PC-9 (cell line): ENCODE data around the gene NID1. TPM values are rescaled to one million over a fixed set of nuclear protein-coding genes. Genes with fewer than 3 reads are reported as not detected.
A peak's percentile ranks its signal among the peaks of the same experiment; 100 is the strongest.
"Not testable (repeated sequence)": the region's sequence is repeated elsewhere in the genome, so short reads cannot be mapped to it uniquely, and the experiment has no call there.

ENCODE experiments used
- BruUV-seq: library from RNA; stranded (reverse); fragments of 400-500 nt; replicated peaks from 2 replicates; lab custom pipeline; 2021; lab: Mats Ljungman, UMichigan
- CTCF ChIA-PET: fragments of 300-600 bp; sonication (Branson Sonifier 250); formaldehyde crosslinking; loops from one replicate; lab custom pipeline; 2022; ENCODE audit warnings: antibody characterized with exemption; lab: Charles Lee
- POLR2A ChIA-PET: fragments of 300-600 bp; sonication (Branson Sonifier 250); formaldehyde crosslinking; loops from one replicate; lab custom pipeline; 2022; ENCODE audit warnings: antibody characterized with exemption; ENCODE audit not compliant: unreplicated experiment; lab: Charles Lee
- DNase-seq, 2 experiments: peaks; one replicate each; pipeline versions ENCODE4 v3.0.0 to v3.0.0-alpha.2; 2015 to 2022; ENCODE audit warnings: mixed read lengths in 1 of 2
- H2AFZ ChIP-seq: fragments of 200-600 bp; sonication (generic); 2 replicates; pipeline ENCODE4 v1.8.1; 2017; ENCODE audit warnings: antibody characterized with exemption
- H3F3A ChIP-seq: fragments of 200-600 bp; sonication (generic); 2 replicates; pipeline ENCODE4 v1.8.1; 2017; ENCODE audit warnings: antibody characterized with exemption, mild to moderate bottlenecking, low read depth; ENCODE audit not compliant: insufficient read depth
- H3K27ac ChIP-seq: fragments of 200-600 bp; sonication (generic); 2 replicates; pipeline ENCODE4 v1.6.1; 2016; ENCODE audit warnings: mixed run types
- H3K27me3 ChIP-seq: fragments of 200-600 bp; sonication (generic); 2 replicates; pipeline ENCODE4 v1.6.1; 2016; ENCODE audit warnings: low read depth, mixed run types; ENCODE audit not compliant: insufficient read depth
- H3K36me3 ChIP-seq: fragments of 200-600 bp; sonication (generic); 2 replicates; pipeline ENCODE4 v1.6.1; 2016; ENCODE audit warnings: low read depth, mixed run types
- H3K4me1 ChIP-seq: fragments of 200-600 bp; sonication (generic); replicated peaks from 2 replicates; pipeline ENCODE4 v1.6.1; 2016; ENCODE audit warnings: mixed run types; ENCODE audit not compliant: insufficient read depth
- H3K4me2 ChIP-seq: fragments of 200-600 bp; sonication (generic); 2 replicates; pipeline ENCODE4 v1.6.1; 2017; ENCODE audit warnings: mixed run types
- H3K4me3 ChIP-seq: fragments of 200-600 bp; sonication (generic); 2 replicates; pipeline ENCODE4 v1.6.1; 2016; ENCODE audit warnings: mixed run types
- H3K79me2 ChIP-seq: fragments of 200-600 bp; sonication (generic); 2 replicates; pipeline ENCODE4 v1.6.1; 2017; ENCODE audit warnings: low read depth, mixed run types
- H3K9me2 ChIP-seq: fragments of 200-600 bp; sonication (generic); 2 replicates; pipeline ENCODE4 v1.8.1; 2017; ENCODE audit warnings: mild to moderate bottlenecking; ENCODE audit not compliant: insufficient read depth
- H3K9me3 ChIP-seq: fragments of 200-600 bp; sonication (generic); 2 replicates; pipeline ENCODE4 v1.8.1; 2016; ENCODE audit warnings: low read depth; ENCODE audit not compliant: insufficient read depth
- H4K20me1 ChIP-seq: fragments of 200-600 bp; sonication (generic); 2 replicates; pipeline ENCODE4 v1.8.1; 2017; ENCODE audit not compliant: insufficient read depth
- EZH2 ChIP-seq: fragments of 200-600 bp; sonication (generic); IDR thresholded peaks from 2 replicates; pipeline ENCODE4 v1.8.0; 2017; ENCODE audit warnings: antibody characterized with exemption, low read depth
- intact Hi-C: fragments of 100-400 bp; cut with micrococcal nuclease; formaldehyde crosslinking; loops from one replicate; pipeline ENCODE4 v1.10.0; 2022; ENCODE audit not compliant: unreplicated experiment
- total RNA-seq: library from RNA; stranded (reverse); gene quantifications from 2 replicates; pipeline ENCODE4 v1.2.3, GENCODE V29; 2021
- TF ChIP-seq, protein P1 (sequence below): fragments of 200-600 bp; sonication (generic); conservative IDR thresholded peaks from 2 replicates; pipeline ENCODE4 v1.6.1; 2017; ENCODE audit warnings: mixed run types, antibody characterized with exemption, mild to moderate bottlenecking, moderate library complexity

NID1 gene
- total RNA-seq, 1 experiment from 2014 or later = not detected

DNA sequence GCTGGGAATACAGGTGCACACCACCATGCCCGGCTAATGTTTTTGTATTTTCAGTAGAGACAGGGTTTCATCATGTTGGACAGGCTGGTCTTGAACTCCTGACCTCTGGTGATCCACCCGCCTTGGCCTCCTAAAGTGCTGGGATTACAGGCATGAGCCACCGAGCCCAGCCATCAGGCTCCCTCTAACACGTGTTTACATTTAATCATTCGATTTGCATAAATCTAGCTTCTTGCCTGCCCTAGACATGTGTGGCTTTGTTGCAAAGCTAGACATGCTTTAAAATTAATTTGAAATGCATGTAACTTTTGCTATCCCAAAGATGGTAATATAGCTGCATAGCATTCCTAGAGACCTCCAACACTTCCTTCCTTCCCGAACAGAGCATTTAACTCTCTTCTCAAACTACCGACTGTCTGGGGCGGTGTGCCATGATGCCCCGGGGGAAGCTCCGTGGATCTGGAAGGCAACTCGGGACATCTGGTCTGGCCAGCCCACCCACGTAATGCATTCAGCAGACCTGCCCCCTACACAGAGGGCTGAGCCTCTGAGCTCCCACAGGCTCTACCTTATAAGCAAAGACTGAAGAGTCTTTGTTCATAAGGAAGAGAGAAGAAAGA lies 34.6 kb upstream of the NID1 start:
- CTCF ChIA-PET = no interaction called here
- TF ChIP-seq, protein P1, sequence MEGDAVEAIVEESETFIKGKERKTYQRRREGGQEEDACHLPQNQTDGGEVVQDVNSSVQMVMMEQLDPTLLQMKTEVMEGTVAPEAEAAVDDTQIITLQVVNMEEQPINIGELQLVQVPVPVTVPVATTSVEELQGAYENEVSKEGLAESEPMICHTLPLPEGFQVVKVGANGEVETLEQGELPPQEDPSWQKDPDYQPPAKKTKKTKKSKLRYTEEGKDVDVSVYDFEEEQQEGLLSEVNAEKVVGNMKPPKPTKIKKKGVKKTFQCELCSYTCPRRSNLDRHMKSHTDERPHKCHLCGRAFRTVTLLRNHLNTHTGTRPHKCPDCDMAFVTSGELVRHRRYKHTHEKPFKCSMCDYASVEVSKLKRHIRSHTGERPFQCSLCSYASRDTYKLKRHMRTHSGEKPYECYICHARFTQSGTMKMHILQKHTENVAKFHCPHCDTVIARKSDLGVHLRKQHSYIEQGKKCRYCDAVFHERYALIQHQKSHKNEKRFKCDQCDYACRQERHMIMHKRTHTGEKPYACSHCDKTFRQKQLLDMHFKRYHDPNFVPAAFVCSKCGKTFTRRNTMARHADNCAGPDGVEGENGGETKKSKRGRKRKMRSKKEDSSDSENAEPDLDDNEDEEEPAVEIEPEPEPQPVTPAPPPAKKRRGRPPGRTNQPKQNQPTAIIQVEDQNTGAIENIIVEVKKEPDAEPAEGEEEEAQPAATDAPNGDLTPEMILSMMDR = no peak
- TF ChIP-seq EZH2 = no peak
- H3K4me3 ChIP-seq = no peak overlapping the region
- H3K79me2 ChIP-seq = no peaks in the 10 kb centered on the region
- no peak overlapping the region for H3K4me2 ChIP-seq
- H3K9me2 ChIP-seq = no peaks in the 10 kb centered on the region
- POLR2A ChIA-PET = no interaction called here
- no peak overlapping the region for H3K27ac ChIP-seq
- no peaks in the 10 kb centered on the region for H3K27me3 ChIP-seq
- H3K9me3 ChIP-seq = peaks cover 20% of the 10 kb centered on the region
- intact Hi-C loops = no loop called here
- no TSS peak for BruUV-seq
- no peaks in the 10 kb centered on the region for H3K4me1 ChIP-seq
- H4K20me1 ChIP-seq = no peaks in the 10 kb centered on the region
- H3K36me3 ChIP-seq = no peaks in the 10 kb centered on the region
- H3F3A ChIP-seq = peaks cover 42% of the 10 kb centered on the region
- no peak overlapping the region for H2AFZ ChIP-seq
- no peak for DNase-seq

DNA sequence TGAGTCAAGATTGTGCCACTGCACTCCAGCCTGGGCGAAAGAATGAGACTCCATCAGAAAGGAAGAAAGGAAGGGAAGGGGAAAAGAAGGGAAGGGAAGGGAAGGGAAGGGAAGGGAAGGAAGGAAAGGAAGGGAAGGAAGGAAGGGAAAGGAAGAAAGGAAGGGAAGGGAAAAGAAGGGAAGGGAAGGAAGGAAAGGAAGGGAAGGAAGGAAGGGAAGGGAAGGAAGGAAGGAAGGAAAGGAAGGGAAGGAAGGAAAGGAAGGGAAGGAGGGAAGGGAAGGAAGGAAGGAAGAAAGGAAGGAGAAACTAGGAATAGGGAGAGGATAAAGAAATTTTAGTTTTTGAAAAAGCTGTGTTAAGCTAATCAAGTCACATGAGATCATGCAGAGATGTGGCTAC lies 33.4 kb upstream of the NID1 start:
- TF ChIP-seq, protein P1 = no peak
- no peak for TF ChIP-seq EZH2
- Histone ChIP-seq H3K27me3 (no peaks in the 10 kb centered on the region), H3K27ac (0 out of 2 replicates have a peak overlapping the region, but pooled peaks have one; percentile 80), H3K4me2 (no peak overlapping the region), H3K9me3 (peaks cover 20% of the 10 kb centered on the region), H3K4me1 (no peaks in the 10 kb centered on the region), H3K79me2 (no peaks in the 10 kb centered on the region), H4K20me1 (no peaks in the 10 kb centered on the region), H3K36me3 (no peaks in the 10 kb centered on the region), H3F3A (peaks cover 42% of the 10 kb centered on the region), H3K4me3 (no peak overlapping the region), H2AFZ (no peak overlapping the region), H3K9me2 (no peaks in the 10 kb centered on the region)
- ChIA-PET POLR2A (no interaction called here), CTCF (no interaction called here)
- intact Hi-C loops = no loop called here
- BruUV-seq = no TSS peak
- DNase-seq = no peak

DNA sequence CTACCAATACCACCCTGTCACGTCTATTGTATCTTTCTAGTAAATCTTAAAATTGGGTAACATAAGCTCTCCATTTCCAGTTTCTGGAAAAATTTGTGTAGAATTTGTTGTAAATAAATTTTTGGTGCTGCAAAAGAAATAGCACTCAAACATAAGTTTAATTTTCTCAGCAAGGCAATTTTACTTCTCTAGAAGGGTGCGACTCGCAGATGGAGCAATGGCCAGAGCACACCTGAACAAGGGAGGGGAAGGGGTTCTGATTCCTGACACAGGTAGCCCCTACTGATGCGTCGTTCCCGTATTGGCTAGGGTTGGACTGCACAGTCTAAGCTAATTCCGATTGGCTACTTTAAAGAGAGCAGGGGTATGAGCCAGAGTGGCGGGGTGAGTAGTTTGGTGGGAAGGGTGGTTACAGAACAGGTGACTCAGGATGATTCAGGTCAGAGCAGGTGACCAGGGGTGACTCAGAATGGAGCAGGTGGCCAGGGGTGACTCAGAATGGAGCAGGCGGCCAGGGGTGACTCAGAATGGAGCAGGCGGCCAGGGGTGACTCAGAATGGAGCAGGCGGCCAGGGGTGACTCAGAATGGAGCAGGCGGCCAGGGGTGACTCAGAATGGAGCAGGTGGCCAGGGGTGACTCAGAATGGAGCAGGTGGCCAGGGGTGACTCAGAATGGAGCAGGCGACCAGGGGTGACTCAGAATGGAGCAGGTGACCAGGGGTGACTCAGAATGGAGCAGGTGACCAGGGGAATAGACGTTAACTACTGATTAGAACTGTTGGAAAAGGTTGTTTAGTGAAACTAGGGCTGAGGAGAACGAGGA lies 32.0 kb upstream of the NID1 start:
- H3K4me1 ChIP-seq, intact Hi-C loops, H2AFZ ChIP-seq, H3K9me2 ChIP-seq, BruUV-seq, H3K36me3 ChIP-seq, H3K4me2 ChIP-seq, H4K20me1 ChIP-seq, POLR2A ChIA-PET, H3K27me3 ChIP-seq, H3K79me2 ChIP-seq, H3K4me3 ChIP-seq, CTCF ChIA-PET: not testable (repeated sequence)
- H3K27ac ChIP-seq = peak overlapping the region; percentile 80
- DNase-seq = peak; percentile 58 to 73
- peaks cover 42% of the 10 kb centered on the region for H3F3A ChIP-seq
- H3K9me3 ChIP-seq = peaks cover 20% of the 10 kb centered on the region
